Stimulated activated CD8-positive, alpha-beta memory T cell treated with anti-CD3 and anti-CD28 coated beads, Interleukin-15, amount 100 ng/mL, for 48 hours (primary cell): Measurements from ENCODE around the gene CDKL5.

Experiments used
- DNase-seq, 2 donors: peaks; one replicate each; pipeline ENCODE4 v3.0.0-alpha.2; 2020; ENCODE audit warnings: low read depth in 2 of 2

Gene CDKL5

DNA sequence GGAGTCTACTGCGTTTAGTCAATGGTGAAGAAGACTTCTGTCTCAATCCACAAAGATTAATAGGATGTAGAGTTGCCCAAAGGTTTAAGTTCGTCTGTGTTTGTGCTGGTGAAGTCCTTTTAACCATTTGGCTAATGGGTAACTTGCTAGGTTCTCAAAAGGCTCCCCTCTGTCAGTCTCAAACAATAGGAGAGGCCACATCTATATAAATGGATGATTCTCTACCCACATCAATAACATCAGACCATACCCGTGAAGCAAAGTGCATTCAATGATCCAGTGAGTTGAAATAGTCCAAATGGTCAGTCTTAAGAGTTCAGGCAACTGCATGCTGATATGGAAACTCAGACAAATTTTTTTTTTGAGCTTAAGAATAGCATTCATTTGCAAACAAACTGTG, 218.4 kb downstream of the CDKL5 start:
- no peak for DNase-seq

DNA sequence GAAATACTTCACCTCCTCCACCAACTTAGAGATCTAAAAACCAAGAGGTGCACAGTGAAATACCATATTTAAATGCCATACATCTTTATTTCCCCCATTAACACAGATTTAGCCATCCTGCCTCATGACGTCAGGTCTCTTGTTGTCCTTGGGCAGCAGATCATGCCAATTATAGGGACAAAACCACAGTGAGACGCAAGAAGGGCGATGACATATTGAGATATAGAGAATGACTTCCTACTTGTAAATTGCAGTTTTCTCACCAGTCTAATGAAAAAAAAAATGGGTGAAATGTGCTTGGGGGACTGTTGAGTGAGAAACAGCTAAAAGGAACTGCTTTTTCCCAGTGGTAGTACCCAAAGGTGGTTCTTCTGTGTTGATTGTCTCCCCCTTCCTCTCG, 222.2 kb downstream of the CDKL5 start:
- DNase-seq = no peak

DNA sequence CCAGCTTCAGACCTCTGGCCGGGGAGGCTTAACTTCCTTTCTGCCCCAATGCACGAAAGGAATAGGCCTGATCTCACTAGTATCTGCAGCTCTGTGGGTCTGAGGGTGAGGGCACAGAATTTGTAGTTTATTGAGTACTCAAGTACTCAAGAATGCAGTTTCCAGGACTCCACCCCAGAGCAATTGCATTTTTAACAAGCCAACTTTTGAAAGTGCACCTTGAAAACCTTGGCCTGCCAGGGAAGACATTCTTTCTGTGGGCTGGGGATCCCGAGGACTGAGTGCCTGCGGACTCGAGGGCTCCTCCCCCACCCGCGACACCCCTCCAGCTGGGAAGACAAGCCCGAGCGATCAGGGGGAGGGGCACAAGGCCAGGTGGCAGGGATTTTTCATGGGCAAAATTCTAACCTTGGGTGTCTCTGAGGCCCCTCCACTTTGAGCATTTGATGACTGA, 224.1 kb downstream of the CDKL5 start:
- no peak for DNase-seq

DNA sequence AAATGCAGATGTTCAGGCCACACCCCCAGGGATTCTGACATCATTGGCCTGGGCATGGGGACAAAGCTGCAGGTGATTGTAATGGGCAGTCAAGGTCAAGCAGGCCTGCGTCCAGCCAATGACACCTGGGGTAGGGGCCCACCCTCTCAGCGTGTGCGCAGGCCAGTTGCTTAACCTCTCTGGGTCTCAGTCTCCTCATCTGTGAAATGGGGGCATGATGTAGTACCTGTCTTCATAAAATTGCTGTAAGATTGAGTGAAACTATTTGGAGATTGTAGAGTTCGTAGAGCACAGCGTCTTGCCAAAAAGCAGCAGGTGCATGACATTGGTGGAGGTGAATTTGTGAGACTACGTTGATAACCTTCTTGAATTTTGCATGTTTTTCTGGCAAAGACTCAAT, 225.3 kb downstream of the CDKL5 start:
- no peak for DNase-seq

DNA sequence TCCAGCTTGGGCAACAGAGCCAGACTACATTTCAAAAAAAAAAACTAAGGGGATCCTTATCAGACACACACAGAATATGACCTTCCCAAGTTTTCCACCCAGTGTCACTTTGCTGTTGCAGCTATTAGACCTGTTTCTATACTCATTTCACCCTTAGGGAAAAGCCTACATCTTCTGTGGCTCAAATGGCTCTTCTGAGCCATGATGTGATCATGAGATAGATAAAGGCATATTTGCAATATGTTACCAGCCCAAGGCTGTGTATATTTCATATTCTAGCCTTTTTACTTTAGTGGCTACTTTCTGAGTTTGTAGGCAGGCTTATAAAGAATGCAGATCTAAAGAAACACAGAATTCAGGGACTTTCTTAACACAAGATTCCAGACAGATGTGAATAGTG, 227.2 kb downstream of the CDKL5 start:
- no peak for DNase-seq

DNA sequence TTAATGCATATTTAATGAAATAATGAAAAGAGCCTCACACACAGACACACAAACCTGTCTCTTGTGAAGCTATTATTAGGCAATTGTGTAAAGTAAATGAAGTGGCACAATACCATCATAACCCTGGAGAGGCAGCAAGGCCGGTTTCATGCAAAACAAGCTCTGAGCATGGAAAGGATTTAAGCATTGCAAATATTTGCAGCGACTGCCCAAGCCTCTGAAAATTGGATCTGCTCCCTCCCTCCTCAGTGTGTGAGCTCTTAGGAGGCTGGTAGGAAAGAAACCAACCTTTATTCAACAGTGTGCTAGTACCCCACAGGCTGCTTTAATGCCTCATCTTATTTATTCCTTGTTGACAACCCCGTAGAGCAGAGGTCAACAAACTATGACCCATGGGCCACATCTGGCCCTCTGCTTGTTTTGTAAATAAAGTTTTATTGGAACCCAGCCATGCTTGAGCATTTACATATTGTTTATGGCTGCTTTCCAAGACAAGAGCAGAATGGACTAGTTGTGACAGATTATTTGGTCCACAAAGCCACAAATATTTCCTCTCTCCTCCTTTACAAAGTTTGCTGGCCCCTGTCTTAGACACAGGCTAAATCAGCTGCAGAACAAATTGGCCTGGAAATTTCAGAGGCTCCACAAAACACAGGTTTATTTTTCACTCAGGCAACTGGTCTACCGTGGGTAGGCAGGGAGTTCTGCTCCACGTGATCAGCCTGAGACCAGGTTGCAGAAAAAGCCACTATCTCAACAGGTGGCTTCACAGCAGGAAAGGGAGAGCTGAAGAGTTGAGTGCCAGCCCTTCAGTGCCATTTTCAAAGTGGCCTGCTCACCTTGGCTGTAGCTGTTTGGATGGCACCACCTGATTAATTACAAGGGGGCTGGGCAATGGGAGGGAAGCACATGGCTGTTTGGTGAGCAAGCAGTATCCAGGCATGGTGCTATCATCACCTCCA, 229.7 kb downstream of the CDKL5 start:
- DNase-seq = no peak

DNA sequence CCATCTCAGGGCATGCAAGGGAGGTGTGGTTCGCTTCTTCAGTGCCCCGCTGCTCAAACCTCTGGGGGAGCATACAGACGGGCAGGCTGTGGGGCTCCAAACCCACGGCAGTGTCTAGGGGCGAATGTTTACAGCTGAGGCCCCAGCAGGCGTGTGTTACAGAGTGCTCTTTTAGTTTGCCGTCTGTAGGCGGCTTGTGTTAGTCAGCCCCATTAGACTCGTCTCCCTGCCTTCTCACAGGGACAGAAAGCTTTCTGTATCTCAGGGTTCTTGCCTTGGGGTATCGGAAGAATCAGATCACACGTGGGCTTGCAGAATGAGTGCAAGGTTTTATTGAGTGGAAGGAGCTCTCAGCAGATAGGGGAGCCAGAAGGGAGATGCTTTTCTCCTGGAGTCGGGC, 235.9 kb downstream of the CDKL5 start:
- no peak for DNase-seq

DNA sequence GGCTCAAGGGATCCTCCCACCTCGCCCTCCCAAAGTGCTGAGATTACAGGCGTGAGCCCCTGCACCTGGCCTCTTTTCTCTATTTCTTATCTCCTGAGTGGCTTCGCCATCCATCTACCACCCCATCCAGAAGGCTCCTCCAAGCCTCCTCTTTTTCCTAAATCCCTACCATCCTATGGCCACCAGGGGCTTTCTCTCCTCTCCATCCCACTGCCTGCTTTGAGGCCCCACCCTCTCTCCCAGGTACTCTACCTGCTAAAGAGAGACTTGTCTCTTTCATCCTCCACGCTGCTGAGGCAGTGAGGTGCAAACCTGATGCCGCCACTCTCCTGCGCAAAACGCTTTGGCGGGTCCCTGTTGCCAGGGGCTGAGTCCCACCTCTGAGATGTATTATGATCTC, 239.5 kb downstream of the CDKL5 start:
- DNase-seq = no peak

DNA sequence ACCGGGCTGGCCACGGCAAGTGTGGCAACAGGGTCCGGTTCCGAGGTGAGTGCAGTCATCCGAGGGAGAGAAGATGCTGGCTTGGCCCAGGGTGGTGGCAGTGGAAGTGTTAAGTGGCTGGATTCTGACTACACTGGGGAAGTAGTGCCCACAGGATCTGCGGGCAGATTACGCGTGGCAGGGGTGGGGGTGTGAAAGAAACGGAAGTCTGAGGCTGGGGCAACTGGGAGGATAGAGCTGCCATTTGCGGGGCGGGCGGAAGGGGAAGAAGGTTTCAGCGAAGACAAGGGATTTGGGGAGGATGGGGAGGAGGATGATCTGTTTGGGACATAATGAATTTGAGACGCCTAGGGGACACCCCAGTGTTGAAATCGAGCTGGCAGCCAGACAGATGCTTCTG, 241.2 kb downstream of the CDKL5 start:
- DNase-seq = no peak

DNA sequence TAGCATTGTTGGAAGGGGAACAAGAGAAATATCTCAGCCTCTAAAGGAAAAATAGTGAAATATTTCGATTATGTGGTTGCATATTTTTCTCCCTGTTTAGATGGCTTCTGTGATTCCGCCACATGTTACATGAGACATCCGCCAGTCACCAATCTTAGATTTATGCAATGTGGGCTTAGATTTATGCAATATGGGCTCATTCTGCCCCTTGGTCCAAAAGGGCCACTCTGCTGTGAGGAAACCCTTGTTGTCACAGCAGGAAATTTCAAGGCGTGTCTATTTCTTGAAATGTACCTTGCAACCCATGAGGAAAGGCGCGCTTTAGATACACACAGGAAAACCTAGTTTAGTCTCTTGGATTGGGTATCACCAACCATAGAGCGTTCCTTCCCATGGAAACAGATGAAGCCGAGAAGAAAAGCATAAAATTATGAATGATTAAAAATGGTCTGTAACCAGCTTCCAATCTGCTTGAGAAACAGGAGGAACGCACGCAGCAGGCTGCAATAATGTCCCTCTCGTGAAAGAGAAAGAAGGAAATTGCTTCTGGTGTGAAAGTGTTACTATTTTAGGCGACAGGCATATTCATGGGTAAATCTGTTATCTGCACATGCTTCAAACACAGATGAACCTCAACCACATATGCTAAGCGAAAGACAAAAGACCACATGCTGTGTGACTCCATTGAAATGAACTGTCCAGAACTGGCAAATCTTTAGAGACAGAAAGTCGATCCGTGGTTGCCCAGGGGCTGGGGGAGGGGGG, 242.8 kb downstream of the CDKL5 start:
- no peak for DNase-seq

DNA sequence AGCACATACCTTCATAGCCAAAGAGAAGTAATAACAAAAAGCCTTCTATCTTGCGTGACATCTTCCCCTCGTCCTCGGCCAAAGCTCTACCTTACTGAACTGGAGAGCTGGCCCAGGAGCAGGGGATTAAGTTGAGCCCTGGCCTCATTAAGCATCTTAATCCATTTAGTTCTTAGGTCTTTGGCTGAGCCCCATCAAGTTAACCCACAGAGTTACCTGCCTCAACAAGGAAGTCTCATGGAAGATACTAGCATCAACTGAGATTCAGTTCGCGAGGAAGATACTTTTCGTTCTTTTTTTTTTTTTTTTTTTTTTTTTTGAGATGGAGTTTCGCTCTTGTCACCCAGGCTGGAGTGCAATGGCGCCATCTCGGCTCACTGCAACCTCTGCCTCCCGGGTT, 246.6 kb downstream of the CDKL5 start, which contains the start of gene RS1:
TSS of gene RS1 (minus strand) at position 101 of the 400 bp plus-strand sequence. CDS start at position 61, 40 bp downstream.
- no peak for DNase-seq

DNA sequence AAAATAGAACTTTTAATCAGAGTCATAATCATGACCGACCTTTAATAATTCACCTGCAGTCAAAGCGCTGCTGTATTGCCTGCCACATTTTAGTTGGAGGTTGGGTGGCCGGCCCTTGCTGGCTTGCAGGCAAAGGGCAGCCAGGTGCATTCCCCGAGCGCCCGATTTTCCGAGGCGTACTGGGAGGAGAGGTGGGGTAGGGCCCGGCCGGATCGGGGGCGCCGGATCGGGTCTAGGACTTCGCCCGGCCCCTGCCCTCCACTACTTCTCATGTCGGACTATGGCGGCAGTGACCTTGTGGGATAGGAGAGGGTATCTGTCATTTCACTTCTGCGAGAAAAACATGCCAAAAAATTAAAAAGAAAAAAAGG, 249.0 kb downstream of the CDKL5 start:
- DNase-seq = no peak

DNA sequence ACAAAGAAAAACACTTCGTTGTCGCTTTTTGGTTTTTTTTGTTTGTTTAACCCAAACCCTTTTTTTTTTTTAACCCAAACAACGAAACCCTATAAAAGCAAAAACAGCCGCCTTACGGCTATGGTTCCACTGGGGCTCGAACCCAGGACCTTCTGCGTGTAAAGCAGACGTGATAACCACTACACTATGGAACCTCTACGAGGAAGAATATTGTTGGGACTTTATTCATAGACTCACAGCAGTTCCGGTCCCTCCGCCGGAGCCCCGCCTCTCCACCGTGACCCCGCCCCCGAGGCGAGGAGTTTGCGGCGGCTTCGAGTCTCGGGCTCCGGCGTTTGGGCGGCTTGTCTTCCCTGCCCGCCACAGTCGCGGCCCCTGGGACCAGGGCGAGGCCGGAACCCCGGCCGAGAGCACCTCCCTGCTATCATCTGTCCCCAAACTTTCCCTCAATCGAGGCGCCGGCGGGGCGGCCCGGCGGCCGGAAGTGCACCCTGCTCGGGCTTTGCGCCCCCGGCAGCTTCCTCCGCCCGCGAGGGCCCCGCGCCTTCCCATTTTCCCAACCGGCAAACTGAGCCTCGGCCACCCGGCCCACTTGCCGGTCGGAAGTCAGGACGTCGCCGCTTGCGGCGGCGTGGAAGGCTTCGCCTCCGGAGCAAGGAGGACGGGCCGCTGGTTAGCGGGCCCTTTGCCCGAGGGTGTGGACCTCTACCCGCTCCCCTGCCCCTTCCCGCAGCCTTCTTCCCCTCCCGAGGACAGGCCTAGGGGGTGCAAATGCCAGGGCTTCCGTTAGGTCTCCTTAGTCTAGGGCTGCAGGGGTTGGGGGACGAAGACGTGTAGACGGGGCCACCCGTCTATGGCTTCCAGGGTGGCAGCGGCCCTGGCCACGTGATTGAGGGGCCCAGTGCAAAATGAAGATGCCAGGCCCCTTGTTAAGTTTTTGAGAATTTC, 249.7 kb downstream of the CDKL5 start:
- DNase-seq = peak; percentile 49 to 50

DNA sequence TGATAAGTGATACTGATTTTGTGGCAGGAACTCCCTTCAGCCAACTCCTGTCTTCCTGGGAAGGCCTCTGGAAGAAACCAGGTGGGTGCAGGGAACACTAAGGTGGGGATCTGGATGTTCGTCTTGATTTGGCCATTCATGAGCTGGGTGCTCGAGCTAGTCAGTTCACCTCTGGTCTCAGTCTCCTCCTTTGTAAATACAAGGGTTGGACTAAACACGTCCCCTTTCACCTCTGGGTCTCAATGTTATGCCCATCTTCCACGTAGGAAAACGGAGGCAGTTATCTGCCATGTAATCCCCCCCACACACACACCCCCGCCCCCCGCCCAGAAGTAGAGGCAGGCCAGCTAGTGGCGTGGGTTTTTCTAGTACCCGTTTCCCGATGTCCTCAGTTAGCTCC, 250.6 kb downstream of the CDKL5 start:
- DNase-seq = no peak

DNA sequence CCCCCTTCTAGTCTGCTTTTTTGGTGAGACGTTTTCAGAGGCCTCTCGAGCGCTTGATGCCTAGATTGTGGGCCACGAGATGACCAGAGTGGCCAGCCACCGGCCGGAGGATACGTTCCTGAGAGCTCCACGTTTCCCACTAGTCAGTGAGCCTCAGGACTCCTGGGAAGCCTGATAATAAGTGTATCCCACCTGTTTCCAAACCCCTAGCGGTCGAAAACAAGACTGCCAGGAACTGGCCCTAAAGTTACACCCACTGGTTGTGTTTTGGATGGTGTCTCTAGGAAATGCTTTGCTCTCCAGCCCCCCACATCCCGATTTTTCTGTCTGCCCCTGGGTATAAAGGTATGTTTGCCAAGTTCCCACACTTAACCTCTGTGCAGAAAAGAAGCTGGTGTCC, 251.1 kb downstream of the CDKL5 start:
- DNase-seq = no peak

DNA sequence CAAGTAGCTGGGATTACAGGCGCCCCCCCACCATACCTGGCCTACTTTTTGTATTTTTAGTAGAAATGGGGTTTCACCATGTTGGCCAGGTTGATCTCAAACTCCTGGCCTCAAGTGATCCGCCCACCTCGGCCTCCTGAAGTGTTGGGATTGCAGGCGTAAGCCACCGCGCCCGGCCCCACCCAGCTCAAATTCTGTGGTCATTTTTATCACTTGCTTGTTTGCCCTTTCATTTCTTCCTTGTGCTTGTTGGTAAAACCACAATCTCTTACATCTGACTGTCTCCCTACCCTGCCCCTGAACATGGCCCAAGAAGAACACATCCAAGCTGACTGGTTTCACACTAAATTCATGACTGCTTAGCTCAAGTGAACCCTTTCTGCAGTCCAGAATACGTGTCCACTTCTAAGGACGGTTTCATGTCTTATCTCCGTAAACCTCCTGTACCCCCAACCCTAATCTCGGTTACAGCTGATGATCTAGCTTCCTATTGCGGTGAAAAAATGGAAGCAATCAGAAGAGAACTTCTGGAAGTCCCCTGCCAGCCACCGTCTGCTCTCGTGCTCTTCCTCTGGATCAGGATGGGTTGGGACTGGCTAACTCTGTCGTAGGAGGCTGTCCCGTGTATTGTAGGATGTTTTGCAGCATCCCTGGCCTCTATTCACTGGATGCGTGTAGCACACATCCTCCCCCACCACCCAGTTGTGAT, 251.9 kb downstream of the CDKL5 start:
- DNase-seq = no peak

DNA sequence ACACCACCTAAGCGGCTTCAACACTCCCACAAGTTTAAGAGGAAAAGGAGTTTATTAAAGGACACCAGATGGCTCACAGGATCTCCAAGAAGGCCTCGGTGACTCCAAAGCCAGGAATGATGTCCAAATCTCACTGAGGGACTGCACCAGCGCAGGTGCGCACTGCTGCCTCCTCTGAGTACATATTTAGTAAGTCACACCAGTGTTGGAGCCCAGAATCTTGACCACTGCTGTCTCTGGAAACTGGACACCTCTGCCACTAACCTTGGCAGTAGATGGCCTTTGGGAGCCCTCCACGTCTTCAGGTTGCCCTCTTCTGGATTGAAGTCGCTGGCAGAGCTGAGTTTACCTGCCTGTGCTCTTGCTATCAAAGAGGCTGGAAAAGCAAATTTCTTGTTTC, 256.6 kb downstream of the CDKL5 start:
- no peak for DNase-seq

DNA sequence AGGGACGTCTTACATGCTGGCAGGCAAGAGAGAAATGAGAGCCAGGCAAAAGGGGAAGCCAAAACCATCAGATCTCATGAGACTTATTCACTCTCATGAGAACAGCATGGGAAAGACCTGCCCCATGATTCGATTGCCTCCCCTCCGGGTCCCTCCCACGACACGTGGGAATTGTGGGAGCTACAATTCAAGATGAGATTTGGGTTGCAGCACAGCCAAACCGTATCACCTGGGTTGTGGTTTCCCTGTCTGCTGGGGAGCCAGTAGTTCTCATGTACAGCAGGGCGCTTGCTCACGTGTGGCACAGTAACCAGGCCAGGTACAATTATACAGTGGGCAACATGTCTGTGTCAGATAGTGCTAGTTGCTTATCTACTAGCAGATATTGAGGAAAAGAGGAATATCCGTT, 257.6 kb downstream of the CDKL5 start:
- no peak for DNase-seq

DNA sequence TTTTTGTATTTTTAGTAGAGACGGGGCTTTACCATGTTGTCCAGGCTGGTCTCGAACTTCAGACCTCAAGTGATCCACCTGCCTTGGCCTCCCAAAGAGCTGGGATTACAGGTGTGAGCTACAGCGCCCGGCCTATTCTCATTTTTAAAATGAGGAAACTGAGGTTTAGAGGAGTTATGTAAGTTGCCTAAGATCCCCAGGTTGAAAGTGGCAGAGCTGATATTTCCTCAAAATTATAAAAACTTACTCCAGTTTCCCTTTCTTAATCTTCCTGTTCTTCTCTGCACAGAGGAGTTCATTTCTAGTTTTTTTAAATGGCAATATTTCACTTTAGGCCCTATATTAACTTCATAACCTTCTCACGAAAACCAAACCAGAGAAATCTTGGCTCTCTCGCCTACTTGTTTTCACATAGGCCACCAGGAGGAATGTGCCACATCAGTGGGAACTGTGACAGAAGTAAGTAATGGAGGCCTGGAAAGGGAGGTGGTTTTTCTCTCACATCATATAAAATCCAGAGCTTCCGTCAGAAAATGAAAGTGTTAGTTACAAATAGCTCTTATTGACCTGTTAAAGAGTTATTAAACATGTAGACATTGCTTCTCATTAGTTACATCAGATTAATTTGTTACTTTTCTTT, 262.6 kb downstream of the CDKL5 start:
- DNase-seq = no peak

DNA sequence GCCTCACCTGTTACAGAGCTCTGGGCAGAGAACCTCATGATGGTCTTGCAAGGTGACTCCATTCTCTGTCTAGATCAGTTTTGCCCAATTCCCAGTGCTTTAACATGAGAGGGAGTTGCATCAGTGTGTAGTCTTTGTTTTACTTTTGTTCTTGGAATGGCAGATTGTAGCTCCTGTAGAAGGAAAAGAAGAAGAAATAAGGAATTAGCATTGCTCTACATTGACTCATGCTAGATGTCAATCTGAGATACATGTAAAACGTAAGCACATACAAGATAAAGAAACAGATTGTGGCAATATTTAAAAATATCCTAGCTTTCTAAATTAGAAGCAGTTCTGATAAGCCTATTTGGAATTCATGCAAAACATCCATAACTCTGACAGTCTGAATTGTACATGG, 266.0 kb downstream of the CDKL5 start:
- DNase-seq = no peak

DNA sequence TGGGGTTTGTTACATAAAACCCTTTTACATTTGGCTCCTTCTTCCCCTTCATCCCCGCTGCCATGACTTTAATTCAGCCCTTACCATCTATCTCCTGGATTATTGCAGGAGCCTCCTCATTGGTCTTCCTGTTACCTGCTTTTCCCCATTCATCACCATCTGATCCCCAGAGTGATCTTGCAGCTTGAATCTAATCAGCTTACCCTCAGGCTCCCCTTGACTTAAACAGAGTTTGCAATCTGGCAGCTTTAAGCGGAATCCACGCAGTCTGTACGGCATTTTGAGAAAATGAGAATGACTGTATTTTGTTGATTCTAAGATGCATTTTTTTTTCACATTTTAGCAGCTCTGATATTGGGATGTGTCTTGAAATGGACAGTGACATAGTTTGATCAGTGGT, 267.1 kb downstream of the CDKL5 start:
- no peak for DNase-seq
